ENCODE data around the gene CHDH. TPM values are rescaled to one million over a fixed set of nuclear protein-coding genes. Genes with fewer than 3 reads are reported as not detected.

Gene CHDH
- total and polyA plus RNA-seq, 2 donors (not counting 3 experiments of a cell fraction or from before 2014, with no cell fraction given): 0.04 to 0.06 TPM

GRCh38 chr3:53768478-53769459 lies 77.5 kb downstream of the CHDH start:
- no peaks in the 10 kb centered on the region for H3K36me3 ChIP-seq (ENCODE audit: control insufficient read depth in 2 of 2, extremely low read depth in 1 of 2, insufficient read depth in 2 of 2, low read length in 2 of 2)
- FAIRE-seq (no peak), DNase-seq (ENCODE audit: low read depth, low spot score) (no peak)
- no peaks in the 10 kb centered on the region for H3K9me1 ChIP-seq (replicated peaks; ENCODE audit: control insufficient read depth, extremely low read depth, insufficient read depth, low read length)
- no peak overlapping the region for H3K4me3 ChIP-seq (replicated peaks in 1 of 3; ENCODE audit: insufficient read depth in 1 of 3, low read depth in 1 of 3, low read length in 3 of 3)
- intact Hi-C loops (cut with micrococcal nuclease): no loop called here
- no peak for TF ChIP-seq EZH2 (IDR thresholded peaks at IDR 0.05; ENCODE audit: borderline replicate concordance, low read depth, low read length, severe bottlenecking)
- no peak for TF ChIP-seq JUN (IDR thresholded peaks at IDR 0.05; ENCODE audit: borderline replicate concordance, insufficient read depth, insufficient read length, low read depth)
- TF ChIP-seq POLR2AphosphoS5 (IDR thresholded peaks at IDR 0.05; ENCODE audit: insufficient read depth, low read depth, low read length): no peak
- TF ChIP-seq GATA2 (IDR thresholded peaks at IDR 0.05; ENCODE audit: insufficient read depth, insufficient read length, low read depth, low read length): no peak
- TF ChIP-seq POLR2A (IDR thresholded peaks at IDR 0.05; ENCODE audit: low read depth, low read length): no peak
- TF ChIP-seq MAX (IDR thresholded peaks at IDR 0.05; ENCODE audit: insufficient read depth, insufficient read length): no peak
- TF ChIP-seq MYC (IDR thresholded peaks at IDR 0.05; ENCODE audit: low read depth, low read length): no peak
- no peak for TF ChIP-seq FOS (IDR thresholded peaks at IDR 0.05; ENCODE audit: borderline replicate concordance, insufficient read depth, low read length)
- TF ChIP-seq CTCF (IDR thresholded peaks at IDR 0.05; ENCODE audit: extremely low read depth in 1 of 2, insufficient read depth in 1 of 2, low read depth in 1 of 2, low read length in 2 of 2): no peak
- no TSS peak for BruUV-seq (replicated peaks)
- H4K20me1 ChIP-seq (replicated peaks; ENCODE audit: control insufficient read depth, extremely low read depth, insufficient read depth, low read length): no peaks in the 10 kb centered on the region
- H3K9me3 ChIP-seq (replicated peaks; ENCODE audit: control insufficient read depth, insufficient read depth, low read length): no peaks in the 10 kb centered on the region
- dilution Hi-C loops (cut with MboI; ENCODE audit: extremely low pct_ligation_motif_present, low sequenced_read_pairs): no loop called here
- no peaks in the 10 kb centered on the region for H3K27me3 ChIP-seq (ENCODE audit: control insufficient read depth in 2 of 2, insufficient read depth in 2 of 2, low read length in 2 of 2)
- H3K4me2 ChIP-seq (ENCODE audit: insufficient read depth, low read length): no peak overlapping the region
- ChIA-PET CTCF (no interaction called here), POLR2A (no interaction called here)
- H3K79me2 ChIP-seq (ENCODE audit: control insufficient read depth, insufficient read depth, low read length): no peaks in the 10 kb centered on the region
- H3K9ac ChIP-seq (replicated peaks; ENCODE audit: extremely low read depth, insufficient read depth, low read length): no peak overlapping the region
- H3K4me1 ChIP-seq (ENCODE audit: control insufficient read depth, extremely low read depth, insufficient read depth, low read length): no peaks in the 10 kb centered on the region
- no peak overlapping the region for H3K27ac ChIP-seq (ENCODE audit: insufficient read depth, low read depth, low read length)
- H2AFZ ChIP-seq (ENCODE audit: low read depth, low read length): no peak overlapping the region
